Osteocyte (in vitro differentiated cells): Measurements from ENCODE around the gene KRTAP24-1. TPM values are rescaled to one million over a fixed set of nuclear protein-coding genes. Genes with fewer than 3 reads are reported as not detected.

Experiments
- DNase-seq: peaks from one replicate; pipeline ENCODE4 v3.0.0; 2021; ENCODE audit warnings: mixed read lengths; ENCODE audit not compliant: unreplicated experiment; ENCODE audit errors: extremely low spot score
- H3K27ac Mint-ChIP-seq: one replicate; pipeline ENCODE4 v1.8.0; 2021; ENCODE audit warnings: mild to moderate bottlenecking, mixed read lengths; ENCODE audit not compliant: unreplicated experiment
- H3K27me3 Mint-ChIP-seq: one replicate; pipeline ENCODE4 v1.8.0; 2021; ENCODE audit warnings: mixed read lengths; ENCODE audit not compliant: unreplicated experiment
- H3K36me3 Mint-ChIP-seq: one replicate; pipeline ENCODE4 v1.8.0; 2021; ENCODE audit warnings: mixed read lengths; ENCODE audit not compliant: unreplicated experiment
- H3K4me1 Mint-ChIP-seq: one replicate; pipeline ENCODE4 v1.8.0; 2021; ENCODE audit warnings: mixed read lengths; ENCODE audit not compliant: unreplicated experiment
- H3K4me3 Mint-ChIP-seq: one replicate; pipeline ENCODE4 v1.8.0; 2021; ENCODE audit warnings: mild to moderate bottlenecking, moderate library complexity, mixed read lengths; ENCODE audit not compliant: unreplicated experiment
- H3K9me3 Mint-ChIP-seq: one replicate; pipeline ENCODE4 v1.8.0; 2021; ENCODE audit warnings: mixed read lengths; ENCODE audit not compliant: unreplicated experiment
- total RNA-seq: library from RNA; stranded (reverse); gene quantifications from 2 replicates; pipeline ENCODE4 v1.2.1, GENCODE V29; 2021
- TF ChIP-seq, protein P1 (sequence below): fragments of 200-600 bp; sonication (generic); IDR thresholded peaks from 2 replicates; pipeline ENCODE4 v1.5.0; 2021; ENCODE audit warnings: antibody characterized with exemption, mild to moderate bottlenecking, moderate library complexity

KRTAP24-1 gene
- total RNA-seq, 1 donor from 2014 or later: not detected

DNA sequence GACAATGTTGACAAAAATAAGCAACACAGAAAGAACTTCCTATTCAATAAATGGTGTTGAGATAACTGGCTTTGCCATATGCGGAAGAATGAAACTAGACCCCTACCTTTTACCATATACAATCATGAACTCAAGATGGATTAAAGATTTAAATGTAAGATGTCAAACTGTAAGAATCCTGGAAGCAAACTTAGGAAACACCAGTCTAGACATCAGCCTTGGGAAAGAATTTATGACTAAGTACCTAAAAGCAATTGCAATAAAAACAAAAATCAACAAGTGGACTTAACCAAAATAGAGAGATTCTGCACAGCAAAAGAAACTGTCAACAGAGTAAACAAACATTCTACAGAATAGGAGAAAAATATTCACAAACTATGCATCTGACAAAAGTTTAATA is 50.7 kb downstream of the KRTAP24-1 start:
- DNase-seq: no peak

More for the DNA sequence above, 50.7 kb downstream of the KRTAP24-1 start:
- H3K4me3 Mint-ChIP-seq: no peak overlapping the region
- H3K27me3 Mint-ChIP-seq: no peaks in the 10 kb centered on the region
- peaks cover 52% of the 10 kb centered on the region for H3K4me1 Mint-ChIP-seq
- no peaks in the 10 kb centered on the region for H3K36me3 Mint-ChIP-seq
- TF ChIP-seq, protein P1, sequence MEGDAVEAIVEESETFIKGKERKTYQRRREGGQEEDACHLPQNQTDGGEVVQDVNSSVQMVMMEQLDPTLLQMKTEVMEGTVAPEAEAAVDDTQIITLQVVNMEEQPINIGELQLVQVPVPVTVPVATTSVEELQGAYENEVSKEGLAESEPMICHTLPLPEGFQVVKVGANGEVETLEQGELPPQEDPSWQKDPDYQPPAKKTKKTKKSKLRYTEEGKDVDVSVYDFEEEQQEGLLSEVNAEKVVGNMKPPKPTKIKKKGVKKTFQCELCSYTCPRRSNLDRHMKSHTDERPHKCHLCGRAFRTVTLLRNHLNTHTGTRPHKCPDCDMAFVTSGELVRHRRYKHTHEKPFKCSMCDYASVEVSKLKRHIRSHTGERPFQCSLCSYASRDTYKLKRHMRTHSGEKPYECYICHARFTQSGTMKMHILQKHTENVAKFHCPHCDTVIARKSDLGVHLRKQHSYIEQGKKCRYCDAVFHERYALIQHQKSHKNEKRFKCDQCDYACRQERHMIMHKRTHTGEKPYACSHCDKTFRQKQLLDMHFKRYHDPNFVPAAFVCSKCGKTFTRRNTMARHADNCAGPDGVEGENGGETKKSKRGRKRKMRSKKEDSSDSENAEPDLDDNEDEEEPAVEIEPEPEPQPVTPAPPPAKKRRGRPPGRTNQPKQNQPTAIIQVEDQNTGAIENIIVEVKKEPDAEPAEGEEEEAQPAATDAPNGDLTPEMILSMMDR: no peak
- no peak overlapping the region for H3K27ac Mint-ChIP-seq
- peaks cover 12% of the 10 kb centered on the region for H3K9me3 Mint-ChIP-seq

Other genes starting within 250 kb of the KRTAP24-1 start
- not detected in 2 replicates for gene CLDN17, start 116.1 kb downstream of the KRTAP24-1 start, total RNA-seq
- not detected in 2 replicates for gene CLDN8, start 66.9 kb downstream of the KRTAP24-1 start, total RNA-seq
- gene KRTAP25-1, start 6.6 kb upstream of the KRTAP24-1 start, total RNA-seq: not detected in 2 replicates
- gene KRTAP26-1, start 37.4 kb upstream of the KRTAP24-1 start, total RNA-seq: not detected in 2 replicates
- gene KRTAP27-1, start 54.7 kb upstream of the KRTAP24-1 start, total RNA-seq: not detected in 2 replicates
- gene KRTAP23-1, start 65.7 kb upstream of the KRTAP24-1 start, total RNA-seq: not detected in 2 replicates
- not detected in 2 replicates for gene KRTAP13-2, start 89.3 kb upstream of the KRTAP24-1 start, total RNA-seq
- not detected in 2 replicates for gene KRTAP13-1, start 113.1 kb upstream of the KRTAP24-1 start, total RNA-seq
- not detected in 2 replicates for gene KRTAP13-3, start 143.0 kb upstream of the KRTAP24-1 start, total RNA-seq
- gene KRTAP13-4, start 147.3 kb upstream of the KRTAP24-1 start, total RNA-seq: not detected in 2 replicates
- not detected in 2 replicates for gene KRTAP15-1, start 157.3 kb upstream of the KRTAP24-1 start, total RNA-seq
- not detected in 2 replicates for gene KRTAP19-1, start 197.4 kb upstream of the KRTAP24-1 start, total RNA-seq
- not detected in 2 replicates for gene KRTAP19-2, start 204.5 kb upstream of the KRTAP24-1 start, total RNA-seq
- not detected in 2 replicates for gene KRTAP19-3, start 209.1 kb upstream of the KRTAP24-1 start, total RNA-seq
- gene KRTAP19-4, start 214.2 kb upstream of the KRTAP24-1 start, total RNA-seq: not detected in 2 replicates
- not detected in 2 replicates for gene KRTAP19-5, start 219.2 kb upstream of the KRTAP24-1 start, total RNA-seq